ENCODE results near the gene PTPRM.

The PTPRM gene

GRCh38 chr18:8254654-8255053 is 687.5 kb downstream of the PTPRM start:
- no peak for TF ChIP-seq CTCF (IDR thresholded peaks at IDR 0.05)
- Histone ChIP-seq H3K27me3 (no peaks in the 10 kb centered on the region), H3K4me1 (ENCODE audit: control insufficient read depth in 1 of 2, insufficient read depth in 1 of 2, low read depth in 1 of 2, low read length in 1 of 2) (no peaks in the 10 kb centered on the region), H3K36me3 (no peaks in the 10 kb centered on the region), H3K9me3 (no peaks in the 10 kb centered on the region), H3K27ac (no peak overlapping the region), H3K4me3 (ENCODE audit: low read depth in 1 of 2, low read length in 1 of 2) (no peak overlapping the region)

- TF ChIP-seq CTCF (IDR thresholded peaks at IDR 0.05): no peak
- Histone ChIP-seq H3K36me3 (no peaks in the 10 kb centered on the region), H3K4me3 (ENCODE audit: low read depth in 1 of 2, low read length in 1 of 2) (no peak overlapping the region), H3K27ac (no peak overlapping the region), H3K9me3 (no peaks in the 10 kb centered on the region), H3K27me3 (no peaks in the 10 kb centered on the region), H3K4me1 (ENCODE audit: control insufficient read depth in 1 of 2, insufficient read depth in 1 of 2, low read depth in 1 of 2, low read length in 1 of 2) (no peaks in the 10 kb centered on the region)
Measured at GRCh38 chr18:8257851-8258434, 690.8 kb downstream of the PTPRM start.

GRCh38 chr18:8260319-8260718 is 693.2 kb downstream of the PTPRM start:
- no peaks in the 10 kb centered on the region for H3K4me1 ChIP-seq (ENCODE audit: control insufficient read depth in 1 of 2, insufficient read depth in 1 of 2, low read depth in 1 of 2, low read length in 1 of 2)
- no peaks in the 10 kb centered on the region for H3K27me3 ChIP-seq
- no peak overlapping the region for H3K27ac ChIP-seq
- H3K4me3 ChIP-seq (ENCODE audit: low read depth in 1 of 2, low read length in 1 of 2): no peak overlapping the region
- no peak for TF ChIP-seq CTCF (IDR thresholded peaks at IDR 0.05)
- no peaks in the 10 kb centered on the region for H3K9me3 ChIP-seq
- no peaks in the 10 kb centered on the region for H3K36me3 ChIP-seq

- no peak overlapping the region for H3K27ac ChIP-seq
- H3K36me3 ChIP-seq: no peaks in the 10 kb centered on the region
- no peaks in the 10 kb centered on the region for H3K9me3 ChIP-seq
- no peak for TF ChIP-seq CTCF (IDR thresholded peaks at IDR 0.05)
- H3K27me3 ChIP-seq: no peaks in the 10 kb centered on the region
- no peak overlapping the region for H3K4me3 ChIP-seq (ENCODE audit: low read depth in 1 of 2, low read length in 1 of 2)
- H3K4me1 ChIP-seq (ENCODE audit: control insufficient read depth in 1 of 2, insufficient read depth in 1 of 2, low read depth in 1 of 2, low read length in 1 of 2): no peaks in the 10 kb centered on the region
Measured at GRCh38 chr18:8260827-8261226, 693.7 kb downstream of the PTPRM start.

GRCh38 chr18:8261651-8262091 is 694.6 kb downstream of the PTPRM start:
- Histone ChIP-seq H3K36me3 (no peaks in the 10 kb centered on the region), H3K27ac (no peak overlapping the region), H3K27me3 (no peaks in the 10 kb centered on the region), H3K4me1 (ENCODE audit: control insufficient read depth in 1 of 2, insufficient read depth in 1 of 2, low read depth in 1 of 2, low read length in 1 of 2) (no peaks in the 10 kb centered on the region), H3K4me3 (ENCODE audit: low read depth in 1 of 2, low read length in 1 of 2) (no peak overlapping the region), H3K9me3 (no peaks in the 10 kb centered on the region)
- TF ChIP-seq CTCF (IDR thresholded peaks at IDR 0.05): no peak

GRCh38 chr18:8262221-8262620 is 695.1 kb downstream of the PTPRM start:
- no peaks in the 10 kb centered on the region for H3K4me1 ChIP-seq (ENCODE audit: control insufficient read depth in 1 of 2, insufficient read depth in 1 of 2, low read depth in 1 of 2, low read length in 1 of 2)
- TF ChIP-seq CTCF (IDR thresholded peaks at IDR 0.05): no peak
- no peaks in the 10 kb centered on the region for H3K9me3 ChIP-seq
- no peak overlapping the region for H3K27ac ChIP-seq
- no peaks in the 10 kb centered on the region for H3K36me3 ChIP-seq
- H3K4me3 ChIP-seq (ENCODE audit: low read depth in 1 of 2, low read length in 1 of 2): no peak overlapping the region
- H3K27me3 ChIP-seq: no peaks in the 10 kb centered on the region

All from neutrophil (primary cell).